Vagina (tissue), 2 donors: ENCODE measurements around the gene RRAS. TPM values are rescaled to one million over a fixed set of nuclear protein-coding genes. Genes with fewer than 3 reads are reported as not detected.

Experiments
- DNase-seq, 2 donors: peaks; one replicate each; pipeline ENCODE4 v3.0.0-alpha.2; 2017; ENCODE audit errors: extremely low spot score in 2 of 2
- H3K27ac ChIP-seq: fragments of 200-600 bp; sonication (generic); one replicate; pipeline ENCODE4 v1.5.1; 2019
- H3K27me3 ChIP-seq: fragments of 200-600 bp; sonication (generic); one replicate; pipeline ENCODE4 v1.5.1; 2019
- H3K36me3 ChIP-seq, 2 donors: fragments of 200-600 bp; sonication (generic); one replicate each; pipeline ENCODE4 v1.5.1; 2017 to 2019
- H3K4me1 ChIP-seq: fragments of 200-600 bp; sonication (generic); one replicate; pipeline ENCODE4 v1.5.1; 2019
- H3K4me3 ChIP-seq, 2 donors: fragments of 200-600 bp; sonication (generic); 1 replicate in 1 of 2; 2 replicates in 1 of 2; pipeline ENCODE4 v1.5.1; 2016 to 2019
- H3K9me3 ChIP-seq: fragments of 200-600 bp; sonication (generic); one replicate; pipeline ENCODE4 v1.5.1; 2019
- POLR2A ChIP-seq, 2 donors: fragments of 450-650 bp; IDR thresholded peaks; one replicate each; pipeline ENCODE4 v1.6.1; 2017; ENCODE audit warnings: antibody characterized with exemption in 2 of 2, mild to moderate bottlenecking in 2 of 2, moderate library complexity in 2 of 2
- POLR2AphosphoS5 ChIP-seq, 2 donors: sonication (generic); formaldehyde crosslinking; IDR thresholded peaks; one replicate each; pipeline ENCODE4 v1.9.0; 2017; ENCODE audit warnings: antibody characterized with exemption in 2 of 2, mild to moderate bottlenecking in 2 of 2, low read depth in 1 of 2; ENCODE audit not compliant: insufficient read depth in 1 of 2
- intact Hi-C: fragments of 100-400 bp; cut with DNase I; formaldehyde crosslinking; loops from one replicate; pipeline ENCODE4 v1.15.1; 2023
- total RNA-seq: library from RNA; depleted of rRNA; stranded (reverse); fragments of >200 nt; gene quantifications from one replicate; pipeline ENCODE4 v1.2.3, GENCODE V29; 2016
- TF ChIP-seq, protein P1 (sequence below), 3 experiments: fragments of 450-650 bp in 2 of 3; fragments of 200-600 bp in 1 of 3; sonication (generic) in 1 of 3; IDR thresholded peaks; one replicate each; pipeline ENCODE4 v1.5.1; 2017 to 2019; ENCODE audit warnings: antibody characterized with exemption in 3 of 3, mild to moderate bottlenecking in 2 of 3, moderate library complexity in 2 of 3

Gene RRAS
- total RNA-seq, 1 donor from 2014 or later: 112 TPM

DNA sequence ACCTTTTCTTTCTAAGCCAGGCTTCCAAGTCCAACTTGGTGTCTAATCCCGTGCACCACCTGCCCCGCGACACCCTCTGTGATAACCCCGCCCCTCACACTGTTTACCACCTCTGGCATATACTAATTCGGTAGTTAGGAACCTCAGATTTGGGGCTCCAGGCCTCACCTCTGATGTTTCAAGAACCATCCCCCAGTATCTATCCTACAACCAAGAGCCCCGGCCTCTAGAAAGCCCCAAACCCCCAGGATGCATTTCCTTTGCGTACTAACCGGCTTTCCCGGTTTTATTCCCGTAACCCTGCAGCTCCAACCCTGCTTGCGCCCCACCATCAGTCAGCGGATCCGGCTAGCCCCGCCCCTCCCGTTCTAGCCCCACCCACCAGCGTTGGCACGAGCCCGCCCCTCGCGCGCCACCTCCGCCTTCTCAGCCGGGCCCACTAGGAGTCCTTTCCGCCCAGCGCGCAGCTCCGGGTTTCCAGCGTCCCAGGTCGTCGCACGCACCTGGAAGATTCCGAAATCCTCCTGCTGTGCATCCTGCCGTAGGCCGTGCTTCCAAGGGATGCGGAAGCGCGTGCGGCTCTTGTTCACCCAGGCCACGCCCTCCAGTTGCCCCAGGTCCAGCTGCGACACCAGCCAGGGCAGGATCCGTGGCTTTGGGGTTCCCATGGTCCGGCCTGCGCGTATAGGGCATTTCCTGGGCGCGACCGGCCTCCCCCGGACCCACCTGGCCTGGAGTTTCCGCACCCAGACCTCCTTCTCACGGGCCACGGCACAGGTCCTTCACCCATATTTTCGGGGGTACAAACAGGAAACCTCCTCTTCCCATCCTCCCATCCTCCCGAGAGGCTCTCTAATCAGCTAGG lies 24.5 kb upstream of the RRAS start:
- peaks cover 22% of the 10 kb centered on the region for H3K4me1 ChIP-seq
- no peaks in the 10 kb centered on the region for H3K27me3 ChIP-seq
- TF ChIP-seq, protein P1, sequence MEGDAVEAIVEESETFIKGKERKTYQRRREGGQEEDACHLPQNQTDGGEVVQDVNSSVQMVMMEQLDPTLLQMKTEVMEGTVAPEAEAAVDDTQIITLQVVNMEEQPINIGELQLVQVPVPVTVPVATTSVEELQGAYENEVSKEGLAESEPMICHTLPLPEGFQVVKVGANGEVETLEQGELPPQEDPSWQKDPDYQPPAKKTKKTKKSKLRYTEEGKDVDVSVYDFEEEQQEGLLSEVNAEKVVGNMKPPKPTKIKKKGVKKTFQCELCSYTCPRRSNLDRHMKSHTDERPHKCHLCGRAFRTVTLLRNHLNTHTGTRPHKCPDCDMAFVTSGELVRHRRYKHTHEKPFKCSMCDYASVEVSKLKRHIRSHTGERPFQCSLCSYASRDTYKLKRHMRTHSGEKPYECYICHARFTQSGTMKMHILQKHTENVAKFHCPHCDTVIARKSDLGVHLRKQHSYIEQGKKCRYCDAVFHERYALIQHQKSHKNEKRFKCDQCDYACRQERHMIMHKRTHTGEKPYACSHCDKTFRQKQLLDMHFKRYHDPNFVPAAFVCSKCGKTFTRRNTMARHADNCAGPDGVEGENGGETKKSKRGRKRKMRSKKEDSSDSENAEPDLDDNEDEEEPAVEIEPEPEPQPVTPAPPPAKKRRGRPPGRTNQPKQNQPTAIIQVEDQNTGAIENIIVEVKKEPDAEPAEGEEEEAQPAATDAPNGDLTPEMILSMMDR (IDR thresholded peaks at IDR 0.05): peak in 1 of 3 experiments; percentile 36
- peak; percentile 39 to 93 for TF ChIP-seq POLR2AphosphoS5 (IDR thresholded peaks at IDR 0.05; ENCODE audit: insufficient read depth in 1 of 2, low read depth in 1 of 2)
- peak in 1 of 2 donors; percentile 58 for TF ChIP-seq POLR2A (IDR thresholded peaks at IDR 0.05)
- peak overlapping the region; percentile 89 for H3K27ac ChIP-seq
- peaks cover 0 to 36% of the 10 kb centered on the region in 2 donors for H3K36me3 ChIP-seq
- intact Hi-C loops: loop anchor here (10.0 kb wide), 1 partner anchor 170 kb away; the partner anchor contains the start of gene RPS11
- no peaks in the 10 kb centered on the region for H3K9me3 ChIP-seq
- peak overlapping the region; percentile 68 to 73 for H3K4me3 ChIP-seq
- peak in 1 of 2 donors; percentile 95 for DNase-seq

GRCh38 chr19:49663224-49663623 lies 23.3 kb upstream of the RRAS start:
- Histone ChIP-seq H3K4me1 (peaks cover 22% of the 10 kb centered on the region), H3K36me3 (peaks cover 0 to 47% of the 10 kb centered on the region in 2 donors), H3K27me3 (no peaks in the 10 kb centered on the region), H3K27ac (no peak overlapping the region), H3K9me3 (no peaks in the 10 kb centered on the region), H3K4me3 (no peak overlapping the region)
- intact Hi-C loops: loop anchor here (10.0 kb wide), 1 partner anchor 168 kb away; the partner anchor contains the start of gene RPS11
- DNase-seq: no peak
- TF ChIP-seq, protein P1 (IDR thresholded peaks at IDR 0.05): no peak
- TF ChIP-seq POLR2AphosphoS5 (IDR thresholded peaks at IDR 0.05; ENCODE audit: insufficient read depth in 1 of 2, low read depth in 1 of 2): no peak

DNA sequence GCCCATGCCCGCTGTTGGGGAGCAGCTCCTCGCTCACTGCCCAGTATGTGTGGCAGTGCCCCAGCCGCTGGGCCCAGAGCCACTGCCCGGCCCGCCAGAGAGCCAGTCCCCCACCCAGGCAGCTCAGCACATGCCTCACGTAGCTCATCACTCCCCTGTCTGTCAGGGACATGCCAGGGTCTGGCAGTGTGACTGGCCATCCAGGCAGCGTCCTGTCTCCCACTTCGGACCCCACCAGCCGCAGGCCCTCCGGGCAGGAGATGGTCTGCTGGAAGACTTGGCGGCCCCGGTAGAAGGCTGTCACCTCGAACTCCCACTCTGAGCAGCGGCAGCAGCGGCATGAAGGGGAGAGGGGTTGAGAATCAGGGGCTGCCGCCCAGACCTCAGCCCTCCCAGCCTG lies 22.1 kb upstream of the RRAS start:
- Histone ChIP-seq H3K4me1 (peaks cover 22% of the 10 kb centered on the region), H3K4me3 (no peak overlapping the region), H3K9me3 (no peaks in the 10 kb centered on the region), H3K27me3 (no peaks in the 10 kb centered on the region), H3K27ac (no peak overlapping the region), H3K36me3 (peaks cover 0 to 60% of the 10 kb centered on the region in 2 donors)
- no peak for DNase-seq
- intact Hi-C loops: loop anchor here (10.0 kb wide), 1 partner anchor 167 kb away; the partner anchor contains the start of gene RPS11
- no peak for TF ChIP-seq POLR2A (IDR thresholded peaks at IDR 0.05)
- TF ChIP-seq, protein P1 (IDR thresholded peaks at IDR 0.05): no peak
- no peak for TF ChIP-seq POLR2AphosphoS5 (IDR thresholded peaks at IDR 0.05; ENCODE audit: insufficient read depth in 1 of 2, low read depth in 1 of 2)

DNA sequence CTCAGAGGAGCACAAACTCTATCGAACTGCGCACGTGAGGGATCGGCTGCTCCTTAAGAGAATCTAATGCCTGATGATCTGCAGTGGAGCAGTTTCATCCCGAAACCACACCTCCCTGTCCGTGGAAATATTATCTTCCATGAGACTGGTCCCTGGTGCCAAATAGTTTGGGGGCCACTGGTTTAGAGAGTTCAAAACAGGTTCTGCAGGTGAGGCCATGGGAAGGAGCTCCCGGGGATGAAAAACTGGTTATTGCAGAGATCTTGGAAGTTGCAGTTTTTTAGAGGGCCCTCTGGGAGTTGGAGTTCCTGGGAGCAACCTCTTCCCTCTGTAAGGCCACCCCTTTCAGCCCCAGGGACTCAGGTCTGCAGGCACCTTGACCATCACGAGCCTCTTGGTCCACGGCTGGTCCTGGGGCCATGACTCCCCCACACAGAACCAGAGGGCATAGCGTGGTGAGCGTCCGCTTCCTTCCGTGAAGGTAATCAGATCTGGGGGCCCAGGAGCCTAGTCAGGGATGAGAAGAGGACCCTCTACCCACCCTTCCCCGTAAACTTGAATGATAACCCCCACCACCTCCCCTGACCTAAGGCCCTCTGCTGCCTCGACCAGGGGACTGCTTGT lies 20.5 kb upstream of the RRAS start:
- Histone ChIP-seq H3K9me3 (no peaks in the 10 kb centered on the region), H3K4me1 (peaks cover 11% of the 10 kb centered on the region), H3K4me3 (no peak overlapping the region), H3K27me3 (no peaks in the 10 kb centered on the region), H3K36me3 (peaks cover 0 to 75% of the 10 kb centered on the region in 2 donors), H3K27ac (no peak overlapping the region)
- TF ChIP-seq, protein P1 (IDR thresholded peaks at IDR 0.05): no peak
- no peak for TF ChIP-seq POLR2AphosphoS5 (IDR thresholded peaks at IDR 0.05; ENCODE audit: insufficient read depth in 1 of 2, low read depth in 1 of 2)
- no peak for TF ChIP-seq POLR2A (IDR thresholded peaks at IDR 0.05)
- no peak for DNase-seq
- intact Hi-C loops: loop anchor here (10.0 kb wide), 1 partner anchor 166 kb away; the partner anchor contains the start of gene RPS11
